GM19043 (cell line): ENCODE data around the gene RHOT2.
A peak's percentile ranks its signal among the peaks of the same experiment; 100 is the strongest.

ENCODE experiments used
- ATAC-seq: cut with Tn5 transposase; IDR thresholded peaks from one replicate; pipeline ENCODE4 v1.9.1; 2021; ENCODE audit warnings: low read depth; ENCODE audit not compliant: unreplicated experiment

RHOT2 gene

GRCh38 chr16:667780-668518, at the start of gene RHOT2:
RHOT2 (plus strand) TSS chr16:668132; CDS start chr16:668200, 68 bp downstream.
- peak; percentile 91 for ATAC-seq

- ATAC-seq = no peak
Observed at GRCh38 chr16:619476-620100, 48.3 kb upstream of the RHOT2 start.

DNA sequence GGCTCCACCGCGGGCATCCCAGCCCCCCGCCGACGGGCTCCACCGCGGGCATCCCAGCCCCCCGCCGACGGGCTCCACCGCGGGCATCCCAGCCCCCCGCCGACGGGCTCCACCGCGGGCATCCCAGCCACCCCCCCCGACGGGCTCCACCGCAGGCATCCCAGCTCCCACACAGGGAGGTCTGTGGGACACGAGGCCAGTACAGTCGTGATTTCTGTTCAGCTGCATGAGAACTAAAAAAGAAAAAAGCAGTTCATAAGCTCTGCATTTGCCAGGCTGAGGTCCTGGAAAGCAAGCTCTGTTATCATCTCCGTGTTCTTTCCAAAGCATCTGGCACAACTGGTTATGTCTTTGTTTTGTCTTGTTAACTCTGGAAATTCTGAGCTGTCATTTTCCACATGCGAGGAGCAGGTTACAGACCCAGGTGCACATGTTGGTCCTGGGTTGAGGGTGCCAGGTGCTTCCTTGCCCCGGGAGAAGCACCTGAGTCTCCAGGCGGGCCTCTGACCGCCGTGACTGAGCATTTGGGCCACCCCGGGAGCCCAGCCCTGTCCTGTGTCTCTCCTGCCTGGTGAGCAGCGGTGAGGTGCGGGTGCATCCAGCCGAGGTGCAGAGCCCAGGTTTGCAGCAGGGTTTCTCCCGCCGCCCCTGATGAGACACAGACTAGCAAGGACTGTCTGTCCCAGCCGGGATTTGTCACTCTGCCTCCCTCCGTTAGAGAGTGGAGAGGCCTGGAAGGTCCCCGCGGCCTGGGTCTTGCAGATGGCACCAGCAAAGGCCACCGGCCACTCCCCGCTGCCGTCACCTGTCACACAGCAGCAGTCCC, 47.0 kb upstream of the RHOT2 start:
- no peak for ATAC-seq

- ATAC-seq = no peak
Observed at GRCh38 chr16:621526-622105, 46.3 kb upstream of the RHOT2 start.

- ATAC-seq = no peak
Observed at GRCh38 chr16:622920-623280, 45.0 kb upstream of the RHOT2 start.

- ATAC-seq = no peak
Observed at GRCh38 chr16:624526-625070, 43.3 kb upstream of the RHOT2 start.

DNA sequence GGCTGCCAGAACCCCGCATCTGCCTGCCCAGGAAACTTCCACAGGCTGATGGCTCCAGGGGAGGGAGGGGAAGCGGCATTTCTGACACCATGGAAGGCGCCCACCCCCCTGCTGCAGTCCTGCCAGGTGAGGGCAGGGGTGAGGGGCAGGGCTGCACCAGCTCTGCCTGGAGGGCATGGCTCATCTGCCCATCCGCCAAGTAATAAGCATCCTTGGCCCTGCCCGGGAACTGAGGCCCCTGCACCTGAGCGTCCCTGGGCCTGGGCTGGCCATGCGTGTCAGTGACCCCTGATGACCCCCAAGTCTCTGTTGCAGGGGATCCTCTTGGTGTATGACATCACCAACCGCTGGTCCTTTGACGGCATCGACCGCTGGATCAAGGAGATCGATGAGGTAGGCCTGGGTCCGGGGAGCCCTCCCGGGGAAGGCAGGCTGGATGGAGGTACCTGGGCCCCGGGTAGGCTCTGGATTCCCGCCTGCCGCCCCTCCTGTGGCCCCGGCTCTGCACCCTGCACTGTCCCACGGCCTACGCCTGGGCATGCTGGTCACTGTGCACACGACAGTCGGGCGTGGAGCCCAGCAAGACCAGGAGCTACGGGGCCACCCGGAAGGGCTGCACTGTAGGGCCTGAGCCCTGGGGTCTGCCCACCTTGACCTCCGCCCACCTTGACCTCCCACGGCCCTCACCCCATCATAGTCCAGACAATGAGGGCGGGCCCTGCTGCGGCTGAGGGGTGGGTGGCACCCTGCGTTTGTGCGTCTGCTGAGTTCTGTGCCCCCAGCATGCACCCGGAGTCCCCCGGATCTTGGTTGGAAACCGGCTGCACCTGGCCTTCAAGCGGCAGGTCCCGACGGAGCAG, 42.6 kb upstream of the RHOT2 start:
- no peak for ATAC-seq

DNA sequence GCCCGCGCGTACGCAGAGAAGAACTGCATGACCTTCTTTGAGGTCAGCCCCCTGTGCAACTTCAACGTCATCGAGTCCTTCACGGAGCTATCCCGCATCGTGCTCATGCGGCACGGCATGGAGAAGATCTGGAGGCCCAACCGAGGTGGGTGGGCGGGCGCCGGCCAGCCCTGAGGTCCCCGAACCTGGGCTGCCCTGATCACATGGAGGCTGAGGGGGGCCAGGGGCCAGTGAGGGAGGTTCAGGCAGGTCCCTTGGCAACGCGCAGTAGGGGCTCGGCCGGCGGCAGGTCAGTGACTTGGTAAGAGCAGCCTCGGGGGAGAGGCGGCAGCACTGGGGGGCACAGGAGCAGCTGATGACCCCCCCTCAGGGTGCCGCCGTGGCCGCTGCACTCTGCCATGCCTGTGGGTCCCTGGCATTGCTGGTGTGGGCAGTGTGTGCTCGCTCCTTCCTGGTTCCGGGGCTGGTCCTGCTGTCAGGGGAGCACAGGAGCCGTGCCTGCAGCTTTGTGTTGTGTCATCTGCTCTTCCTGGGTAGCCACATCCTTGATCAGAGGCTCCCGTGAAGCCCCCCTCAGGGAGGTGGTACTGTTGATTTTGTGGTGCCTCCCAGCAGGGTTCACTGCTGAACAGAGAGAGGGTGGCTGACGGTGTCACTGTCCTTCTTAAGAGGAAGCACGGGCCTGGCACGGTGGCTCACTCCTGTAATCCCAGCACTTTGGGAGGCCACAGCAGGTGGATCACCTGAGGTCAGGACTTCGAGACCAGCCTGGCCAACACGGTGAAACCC, 41.8 kb upstream of the RHOT2 start:
- no peak for ATAC-seq

GRCh38 chr16:626787-627453, 41.0 kb upstream of the RHOT2 start:
- ATAC-seq = no peak

- ATAC-seq = no peak
Observed at GRCh38 chr16:627454-628239, 40.3 kb upstream of the RHOT2 start.

DNA sequence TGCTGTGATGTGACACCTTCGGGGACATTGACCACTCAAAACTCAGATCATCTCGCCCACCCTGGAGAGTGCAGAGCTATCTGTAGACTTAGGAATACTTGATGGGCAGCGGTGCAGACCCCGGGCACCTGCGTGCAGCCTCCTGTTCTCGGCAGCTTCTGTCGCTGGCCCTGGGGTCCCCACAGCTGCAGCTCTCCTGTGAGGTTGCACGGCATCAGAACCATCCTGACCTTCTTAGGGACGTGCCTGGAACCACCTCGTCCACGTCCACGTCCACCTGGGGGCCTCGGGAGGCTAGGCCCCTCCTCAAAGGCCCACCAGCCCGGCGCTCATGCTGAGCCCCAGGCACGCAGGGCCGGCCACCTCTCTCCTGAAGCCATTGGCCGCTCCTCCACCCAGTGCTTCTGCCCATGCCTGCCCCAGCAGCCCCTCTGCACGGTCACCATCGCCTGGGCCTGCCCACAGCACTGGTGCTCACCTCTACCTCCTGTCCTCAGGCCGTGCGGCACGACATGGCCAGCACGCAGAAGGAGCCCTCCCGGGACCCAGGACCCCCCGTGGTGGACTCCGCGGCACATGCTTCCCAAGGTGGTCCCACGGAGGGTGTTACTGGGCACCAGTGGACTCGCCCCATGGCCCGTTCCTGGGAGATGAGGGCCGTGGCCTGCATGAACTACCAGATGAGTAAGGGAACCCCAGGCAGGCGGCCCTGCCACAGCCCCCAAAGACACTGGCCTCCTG, 39.4 kb upstream of the RHOT2 start:
- no peak for ATAC-seq

DNA sequence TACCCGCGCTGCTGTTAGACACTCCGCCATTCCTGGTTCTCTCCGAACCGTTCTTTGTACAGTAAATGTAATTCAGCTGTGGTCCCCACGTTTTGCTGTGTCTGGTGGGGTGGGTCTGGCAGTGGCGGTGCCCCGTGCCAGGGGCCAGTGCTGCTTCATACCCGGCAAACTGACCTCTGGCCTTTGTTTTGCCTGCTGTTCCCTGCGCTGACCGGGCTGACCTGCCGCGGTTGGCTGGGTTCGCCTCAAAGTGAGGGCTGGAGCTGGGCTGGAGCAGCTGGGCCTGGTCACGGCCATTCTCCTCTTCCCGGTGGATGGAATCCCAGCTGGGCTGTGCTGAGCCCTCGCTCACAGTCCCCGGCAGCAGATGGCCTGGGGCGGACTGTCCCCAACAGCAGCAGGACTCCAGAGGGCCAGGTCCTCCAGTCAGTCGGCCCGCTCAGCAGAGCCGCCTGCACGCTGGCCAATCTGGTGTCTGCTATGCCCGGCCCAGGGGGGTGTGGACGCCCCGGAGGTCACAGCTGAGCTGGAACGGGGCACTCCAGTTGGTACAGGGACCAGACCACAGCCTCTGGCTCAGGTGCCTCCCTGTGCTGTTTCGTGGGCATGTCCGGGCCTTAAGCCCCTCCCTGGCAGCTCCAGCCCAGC, 38.6 kb upstream of the RHOT2 start:
- no peak for ATAC-seq

DNA sequence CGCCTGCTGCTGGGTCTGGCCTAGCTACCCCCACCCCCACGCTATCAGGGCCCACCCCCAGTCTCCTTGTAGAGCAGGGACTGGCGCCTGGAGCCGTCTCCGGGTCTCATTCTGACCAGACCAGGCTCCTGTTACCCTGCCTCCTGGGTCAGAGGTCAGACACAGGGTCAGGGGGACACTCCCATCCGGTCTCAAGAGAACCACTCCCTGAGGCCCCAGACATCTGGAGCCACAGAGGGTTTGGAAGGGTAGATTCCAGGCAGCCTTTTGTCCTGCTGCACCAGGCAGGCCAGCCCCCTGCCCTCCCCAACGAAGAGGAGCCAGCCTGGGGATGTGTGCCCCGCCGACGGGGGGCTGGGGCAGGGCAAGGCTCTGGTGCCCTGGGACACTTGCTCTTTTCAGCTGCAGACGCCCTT, 38.1 kb upstream of the RHOT2 start:
- no peak for ATAC-seq

DNA sequence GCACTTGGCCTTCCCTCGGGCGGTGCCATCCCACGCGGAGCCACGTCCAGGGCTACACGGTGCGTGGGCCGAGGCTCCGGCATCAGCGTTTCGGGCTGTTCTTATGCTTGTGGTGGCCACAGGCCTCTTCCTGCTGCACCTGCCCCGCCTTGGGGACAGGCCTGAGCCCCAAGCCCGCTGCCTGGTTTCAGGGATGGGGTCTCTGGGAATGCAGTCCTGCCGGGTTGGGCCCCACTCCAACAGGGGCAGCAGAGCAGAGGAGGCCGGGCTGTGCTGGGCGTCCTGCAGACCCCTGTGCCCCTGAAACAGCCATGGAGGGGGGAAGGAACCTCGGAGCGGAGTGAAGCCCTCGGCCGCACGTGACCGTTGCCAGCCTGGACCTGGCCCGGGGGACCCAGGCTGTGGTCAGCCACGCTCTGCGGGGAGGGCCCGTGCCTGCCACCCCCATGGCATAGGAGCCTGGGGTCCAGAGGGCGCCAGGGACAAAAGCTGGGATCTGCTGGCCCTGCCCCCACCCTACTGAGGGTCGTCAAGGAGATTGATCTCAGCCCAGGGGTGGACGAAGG, 37.6 kb upstream of the RHOT2 start:
- no peak for ATAC-seq

DNA sequence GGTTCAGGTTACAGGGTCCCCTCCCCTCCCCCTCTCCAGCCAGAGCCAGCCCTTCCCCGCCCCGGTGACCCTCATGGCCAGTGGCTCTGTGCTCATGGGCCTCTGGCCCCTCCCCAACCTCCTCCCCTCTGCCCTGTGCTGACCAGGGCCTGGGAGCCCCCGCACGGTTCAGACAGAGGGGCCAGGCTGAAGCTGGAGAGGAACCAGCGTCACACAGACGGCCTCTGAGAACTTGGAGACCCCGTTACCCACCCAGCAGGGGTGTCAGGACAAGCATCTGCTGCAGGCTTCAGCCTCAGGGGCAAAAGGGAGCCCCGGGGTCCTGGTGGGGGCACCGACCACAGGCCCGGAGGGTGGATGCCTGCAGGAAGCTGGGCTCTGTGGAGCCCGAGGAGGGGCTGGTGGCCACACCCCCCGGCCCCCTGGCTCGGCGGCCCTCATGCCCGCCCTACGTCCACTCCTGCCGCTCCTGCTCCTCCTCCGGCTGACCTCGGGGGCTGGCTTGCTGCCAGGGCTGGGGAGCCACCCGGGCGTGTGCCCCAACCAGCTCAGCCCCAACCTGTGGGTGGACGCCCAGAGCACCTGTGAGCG, 37.0 kb upstream of the RHOT2 start, which contains the start of gene WFIKKN1:
WFIKKN1 (plus strand) TSS at position 171 of the 591 bp plus-strand sequence; CDS start at position 440, 269 bp downstream.
- ATAC-seq = no peak

DNA sequence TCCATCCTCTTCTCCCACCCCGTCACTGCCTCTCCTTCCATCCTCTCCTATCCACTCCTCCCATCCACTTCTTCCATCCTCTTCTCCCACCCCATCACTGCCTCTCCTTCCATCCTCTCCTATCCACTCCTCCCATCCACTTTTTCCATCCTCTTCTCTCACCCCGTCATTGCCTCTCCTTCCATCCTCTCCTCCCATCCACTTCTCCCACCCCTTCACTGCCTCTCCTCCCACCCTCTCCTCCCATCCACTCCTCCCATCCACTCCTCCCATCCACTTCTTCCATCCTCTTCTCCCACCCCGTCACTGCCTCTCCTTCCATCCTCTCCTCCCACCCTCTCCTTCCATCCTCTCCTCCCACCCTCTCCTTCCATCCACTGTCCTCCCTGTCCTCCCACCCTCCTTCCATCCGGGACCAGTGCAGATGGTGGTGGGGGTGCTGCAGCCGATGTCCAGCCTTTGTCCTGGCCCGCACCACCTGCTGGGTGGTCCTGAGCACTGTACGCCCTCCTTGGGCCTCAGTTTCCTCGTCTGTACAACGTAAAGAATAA, 36.0 kb upstream of the RHOT2 start:
- no peak for ATAC-seq
